ENCODE results near the gene PEX7. TPM values are rescaled to one million over a fixed set of nuclear protein-coding genes. Genes with fewer than 3 reads are reported as not detected.

PEX7 gene
- total and polyA plus RNA-seq, 10 of the 15 experiments (the other 5 are each of a cell fraction or from before 2014, with no cell fraction given): 0.58 to 12.4 (median 8.8) TPM

GRCh38 chr6:136890194-136890839, 67.9 kb downstream of the PEX7 start:
- intact Hi-C loops (cut with micrococcal nuclease; ENCODE audit: unreplicated experiment) (no loop called here), in situ Hi-C loops (cut with MboI) (no loop called here)
- no peak overlapping the region for H3K9ac ChIP-seq (ENCODE audit: control insufficient read depth, insufficient read depth, low read length)
- H3K4me3 ChIP-seq: no peak overlapping the region
- RAD21 ChIA-PET (ENCODE audit: unreplicated experiment): interaction anchor here (1.4 kb wide), 1 partner anchor 98 kb away, joined by 5 read pairs; the partner anchor contains the start of gene MAP3K5
- 88% methylated on average over 4 of the region's 4 CpGs for WGBS (ENCODE audit: insufficient coverage, insufficient replicate concordance, low lambda C conversion rate, missing lambda C conversion rate)
- H3K27me3 ChIP-seq (replicated peaks in 1 of 2; ENCODE audit: control insufficient read depth in 2 of 2, insufficient read depth in 2 of 2, low read length in 1 of 2): no peaks in the 10 kb centered on the region
- ATAC-seq (peak; percentile 62; the same call in 2 of the 3 replicates), FAIRE-seq (no peak), DNase-seq (ENCODE audit: low read depth, low spot score) (no peak)
- BruUV-seq (replicated peaks): no TSS peak
- CTCF ChIA-PET: interaction anchor here (0.5 to 1.6 kb wide), 4 partner anchors 29 to 246 kb away, joined by 3 read pairs; no protein-coding TSS in a partner anchor
- no peaks in the 10 kb centered on the region for H3K36me3 ChIP-seq (ENCODE audit: control insufficient read depth in 2 of 2, insufficient read depth in 2 of 2, low read length in 1 of 2)
- SMC1A ChIA-PET (ENCODE audit: uncharacterized antibody, unreplicated experiment): interaction anchor here (0.6 to 3.2 kb wide), 5 partner anchors 13 to 246 kb away, joined by 3 to 8 read pairs (median 3); no protein-coding TSS in a partner anchor
- H3K4me2 ChIP-seq (ENCODE audit: control insufficient read depth, insufficient read depth): no peak overlapping the region
- peaks cover 3% of the 10 kb centered on the region; the same call in 1 of the 2 replicates for H3K4me1 ChIP-seq (ENCODE audit: control insufficient read depth, insufficient read depth, low read length)
- no peak overlapping the region for H3K27ac ChIP-seq (ENCODE audit: control insufficient read depth, insufficient read depth)
- H3K9me3 ChIP-seq (replicated peaks; ENCODE audit: control insufficient read depth, insufficient read depth, low read length): no peaks in the 10 kb centered on the region
- no peak overlapping the region for H2AFZ ChIP-seq (ENCODE audit: control insufficient read depth, low read depth, low read length)
- H3K79me2 ChIP-seq (ENCODE audit: control insufficient read depth, insufficient read depth, low read length): no peaks in the 10 kb centered on the region
- no peaks in the 10 kb centered on the region for H4K20me1 ChIP-seq (ENCODE audit: control insufficient read depth, insufficient read depth)
- TF ChIP-seq BCL3 (IDR thresholded peaks at IDR 0.05; ENCODE audit: borderline replicate concordance, insufficient read depth, low read depth, low read length, poor library complexity, severe bottlenecking) (no peak), JUND (IDR thresholded peaks at IDR 0.05; ENCODE audit: low read depth, low read length) (no peak)
- POLR2A ChIA-PET: interaction anchor here (0.5 to 0.6 kb wide), 3 partner anchors 30 to 675 kb away, joined by 3 to 4 read pairs (median 3); no protein-coding TSS in a partner anchor

- Histone ChIP-seq H3K79me2 (ENCODE audit: control insufficient read depth, insufficient read depth, low read length) (no peaks in the 10 kb centered on the region), H2AFZ (ENCODE audit: control insufficient read depth, low read depth, low read length) (no peak overlapping the region), H3K4me1 (ENCODE audit: control insufficient read depth, insufficient read depth, low read length) (peaks cover 3% of the 10 kb centered on the region; the same call in 1 of the 2 replicates), H3K9ac (ENCODE audit: control insufficient read depth, insufficient read depth, low read length) (no peak overlapping the region), H4K20me1 (ENCODE audit: control insufficient read depth, insufficient read depth) (no peaks in the 10 kb centered on the region), H3K4me3 (no peak overlapping the region), H3K4me2 (ENCODE audit: control insufficient read depth, insufficient read depth) (no peak overlapping the region), H3K27ac (ENCODE audit: control insufficient read depth, insufficient read depth) (no peak overlapping the region), H3K9me3 (replicated peaks; ENCODE audit: control insufficient read depth, insufficient read depth, low read length) (no peaks in the 10 kb centered on the region), H3K36me3 (ENCODE audit: control insufficient read depth in 2 of 2, insufficient read depth in 2 of 2, low read length in 1 of 2) (no peaks in the 10 kb centered on the region), H3K27me3 (replicated peaks in 1 of 2; ENCODE audit: control insufficient read depth in 2 of 2, insufficient read depth in 2 of 2, low read length in 1 of 2) (no peaks in the 10 kb centered on the region)
- ATAC-seq: no peak
- BruUV-seq (replicated peaks): no TSS peak
- in situ Hi-C loops (cut with MboI) (no loop called here), intact Hi-C loops (cut with micrococcal nuclease; ENCODE audit: unreplicated experiment) (no loop called here)
- no peak for FAIRE-seq
- 81% methylated on average over 3 of the region's 3 CpGs for WGBS (ENCODE audit: insufficient coverage, insufficient replicate concordance, low lambda C conversion rate, missing lambda C conversion rate)
- POLR2A ChIA-PET: no interaction called here
- SMC1A ChIA-PET (ENCODE audit: uncharacterized antibody, unreplicated experiment): no interaction called here
- CTCF ChIA-PET: interaction anchor here (1.6 kb wide), 1 partner anchor 247 kb away, joined by 3 read pairs; no protein-coding TSS in a partner anchor
- DNase-seq (ENCODE audit: low read depth, low spot score): no peak
- RAD21 ChIA-PET (ENCODE audit: unreplicated experiment): interaction anchor here (1.4 kb wide), 1 partner anchor 99 kb away, joined by 5 read pairs; the partner anchor contains the start of gene MAP3K5
- TF ChIP-seq BCL3 (IDR thresholded peaks at IDR 0.05; ENCODE audit: borderline replicate concordance, insufficient read depth, low read depth, low read length, poor library complexity, severe bottlenecking): no peak
- no peak for TF ChIP-seq FOXM1 (IDR thresholded peaks at IDR 0.05; ENCODE audit: low read depth, low read length)
- TF ChIP-seq ZNF24 (IDR thresholded peaks at IDR 0.05): no peak
- no peak for TF ChIP-seq SUPT20H (IDR thresholded peaks at IDR 0.05; ENCODE audit: borderline replicate concordance, control insufficient read depth, low read depth, low read length)
- no peak for TF ChIP-seq CBX3 (IDR thresholded peaks at IDR 0.05; ENCODE audit: borderline replicate concordance, low read depth)
- no peak for TF ChIP-seq ZNF622 (IDR thresholded peaks at IDR 0.05)
- TF ChIP-seq SREBF2 (IDR thresholded peaks at IDR 0.05; ENCODE audit: low read length): no peak
- TF ChIP-seq PBX3 (IDR thresholded peaks at IDR 0.05; ENCODE audit: insufficient replicate concordance, low read depth, low read length): no peak
- no peak for TF ChIP-seq BACH1 (IDR thresholded peaks at IDR 0.05; ENCODE audit: borderline replicate concordance)
- TF ChIP-seq MAX (IDR thresholded peaks at IDR 0.05; ENCODE audit: low read depth, low read length): no peak
These were observed 68.6 kb downstream of the PEX7 start for GRCh38 chr6:136890986-136891385.
